Upper lobe of left lung (tissue), 6 donors: Measurements from ENCODE around the gene CYP2W1. TPM values are rescaled to one million over a fixed set of nuclear protein-coding genes. Genes with fewer than 3 reads are reported as not detected.

Experiments
- ATAC-seq, 2 donors: fragments of 200-7000 bp; cut with Tn5 transposase; one replicate each; pipeline ENCODE4 v1.9.1; 2022; ENCODE audit warnings: mild to moderate bottlenecking in 2 of 2, moderate library complexity in 2 of 2; ENCODE audit not compliant: low FRiP score in 2 of 2
- DNase-seq, 2 donors: peaks; one replicate each; pipeline ENCODE4 v3.0.0-alpha.2; 2019 to 2020
- H3K27ac ChIP-seq, 4 donors: fragments of 200-600 bp; sonication (generic); one replicate each; pipeline ENCODE4 v1.5.1; 2016 to 2019
- H3K27me3 ChIP-seq, 4 donors: fragments of 200-600 bp; sonication (generic); one replicate each; pipeline ENCODE4 v1.5.1; 2017 to 2019
- H3K36me3 ChIP-seq, 4 donors: fragments of 200-600 bp; sonication (generic); one replicate each; pipeline ENCODE4 v1.5.1; 2016 to 2019
- H3K4me1 ChIP-seq, 4 donors: fragments of 200-600 bp; sonication (generic); one replicate each; pipeline ENCODE4 v1.5.1; 2018 to 2019
- H3K4me3 ChIP-seq, 4 donors: fragments of 200-600 bp; sonication (generic); one replicate each; pipeline ENCODE4 v1.5.1; 2017 to 2019; ENCODE audit warnings: mild to moderate bottlenecking in 2 of 4, moderate library complexity in 1 of 4
- H3K9me3 ChIP-seq, 4 donors: fragments of 200-600 bp; sonication (generic); one replicate each; pipeline ENCODE4 v1.5.1; 2018 to 2019
- CTCF ChIP-seq, 6 experiments: fragments of 450-650 bp in 4 of 6; fragments of 200-600 bp in 2 of 6; sonication (generic) in 2 of 6; IDR thresholded peaks; one replicate each; pipeline ENCODE4 v1.5.1; 2016 to 2019; ENCODE audit warnings: antibody characterized with exemption in 6 of 6
- EP300 ChIP-seq, 4 donors: sonication (generic); formaldehyde crosslinking; IDR thresholded peaks; one replicate each; pipeline ENCODE4 v1.5.1; 2017; ENCODE audit warnings: antibody characterized with exemption in 4 of 4, control low read depth in 2 of 4
- POLR2A ChIP-seq, 4 donors: fragments of 450-650 bp; IDR thresholded peaks; one replicate each; pipeline ENCODE4 v1.5.1; 2016 to 2017; ENCODE audit warnings: antibody characterized with exemption in 4 of 4, mild to moderate bottlenecking in 2 of 4
- POLR2AphosphoS5 ChIP-seq, 2 donors: sonication (generic); formaldehyde crosslinking; IDR thresholded peaks; one replicate each; pipeline ENCODE4 v1.5.1; 2017; ENCODE audit warnings: antibody characterized with exemption in 2 of 2
- WGBS, 2 donors: methylation state at CpG; one replicate each; pipeline ENCODE4 v1.1.5; 2017 to 2018; 5-methylcytosine and 5-hydroxymethylcytosine counted together
- total RNA-seq, 6 donors: library from RNA; depleted of rRNA in 4 of 6; stranded (reverse); fragments of >200 nt in 4 of 6; gene quantifications; one replicate each; pipeline versions ENCODE4 v1.1.0 to v1.2.1, GENCODE V29; 2016 to 2021
- donor health status: DM: no; HTN: no; CAD: no; lungs with moderate emphysema.
- donor health status: DM: no; HTN: yes; CAD: no; lungs with severe emphysema.

Gene CYP2W1
- total RNA-seq, 6 donors from 2014 or later, result not detected

- no peaks in the 10 kb centered on the region for H3K9me3 ChIP-seq
- no peak overlapping the region for H3K4me3 ChIP-seq
- peaks cover 0 to 3% (median 0%) of the 10 kb centered on the region in 4 donors for H3K27me3 ChIP-seq
- ATAC-seq (no peak), DNase-seq (peak in 1 of 2 donors; percentile 78)
- WGBS, 2 donors, result 74 to 76% methylated on average over 13 to 19 of the region's 19 CpGs
- no peak overlapping the region for H3K27ac ChIP-seq
- no peak for TF ChIP-seq POLR2A (IDR thresholded peaks at IDR 0.05)
- TF ChIP-seq EP300 (IDR thresholded peaks at IDR 0.05), result no peak
- H3K4me1 ChIP-seq, result peaks cover 19 to 28% (median 24%) of the 10 kb centered on the region in 4 donors
- H3K36me3 ChIP-seq, result peaks cover 3 to 10% (median 6%) of the 10 kb centered on the region in 4 donors
Observed at GRCh38 chr7:977326-978048, 5.5 kb upstream of the CYP2W1 start.

GRCh38 chr7:978049-978346 lies 5.0 kb upstream of the CYP2W1 start:
- Histone ChIP-seq H3K27ac (no peak overlapping the region), H3K4me1 (peaks cover 15 to 25% (median 21%) of the 10 kb centered on the region in 4 donors), H3K9me3 (no peaks in the 10 kb centered on the region), H3K27me3 (peaks cover 0 to 3% (median 0%) of the 10 kb centered on the region in 4 donors), H3K36me3 (peaks cover 0 to 5% (median 1%) of the 10 kb centered on the region in 4 donors), H3K4me3 (no peak overlapping the region)
- TF ChIP-seq POLR2AphosphoS5 (IDR thresholded peaks at IDR 0.05) (no peak), POLR2A (IDR thresholded peaks at IDR 0.05) (no peak), EP300 (IDR thresholded peaks at IDR 0.05) (no peak), CTCF (IDR thresholded peaks at IDR 0.05) (no peak)
- DNase-seq (no peak), ATAC-seq (no peak)
- WGBS, 2 donors, result 77 to 81% methylated on average over 7 of the region's 7 CpGs

GRCh38 chr7:978416-979091 lies 4.4 kb upstream of the CYP2W1 start:
- no peak for ATAC-seq
- peaks cover 0 to 3% (median 0%) of the 10 kb centered on the region in 4 donors for H3K27me3 ChIP-seq
- peak in 1 of 2 donors; percentile 71 for DNase-seq
- H3K9me3 ChIP-seq, result no peaks in the 10 kb centered on the region
- no peak for TF ChIP-seq POLR2AphosphoS5 (IDR thresholded peaks at IDR 0.05)
- no peak for TF ChIP-seq POLR2A (IDR thresholded peaks at IDR 0.05)
- TF ChIP-seq CTCF (IDR thresholded peaks at IDR 0.05), result no peak
- TF ChIP-seq EP300 (IDR thresholded peaks at IDR 0.05), result no peak
- no peak overlapping the region for H3K4me3 ChIP-seq
- 88 to 94% methylated on average over 15 to 24 of the region's 24 CpGs for WGBS, 2 donors
- no peaks in the 10 kb centered on the region for H3K36me3 ChIP-seq
- H3K27ac ChIP-seq, result no peak overlapping the region
- peaks cover 9 to 19% (median 15%) of the 10 kb centered on the region in 4 donors for H3K4me1 ChIP-seq

- WGBS, 2 donors, result 84 to 93% methylated on average over 16 of the region's 16 CpGs
- no peaks in the 10 kb centered on the region for H3K36me3 ChIP-seq
- peaks cover 4 to 13% (median 9%) of the 10 kb centered on the region in 4 donors for H3K4me1 ChIP-seq
- no peak for DNase-seq
- no peak overlapping the region for H3K27ac ChIP-seq
- no peak overlapping the region for H3K4me3 ChIP-seq
- no peaks in the 10 kb centered on the region for H3K9me3 ChIP-seq
- no peak for ATAC-seq
- no peak for TF ChIP-seq CTCF (IDR thresholded peaks at IDR 0.05)
- TF ChIP-seq POLR2AphosphoS5 (IDR thresholded peaks at IDR 0.05), result no peak
- TF ChIP-seq POLR2A (IDR thresholded peaks at IDR 0.05), result no peak
- no peak for TF ChIP-seq EP300 (IDR thresholded peaks at IDR 0.05)
- H3K27me3 ChIP-seq, result peaks cover 0 to 3% (median 0%) of the 10 kb centered on the region in 4 donors
Observed at GRCh38 chr7:979151-979550, 3.8 kb upstream of the CYP2W1 start.

- ATAC-seq (no peak), DNase-seq (peak in 1 of 2 donors; percentile 29)
- 74 to 79% methylated on average over 10 to 12 of the region's 15 CpGs for WGBS, 2 donors
- Histone ChIP-seq H3K27me3 (peaks cover 0 to 3% (median 0%) of the 10 kb centered on the region in 4 donors), H3K36me3 (no peaks in the 10 kb centered on the region), H3K9me3 (no peaks in the 10 kb centered on the region), H3K27ac (no peak overlapping the region), H3K4me1 (peaks cover 4 to 8% (median 5%) of the 10 kb centered on the region in 4 donors), H3K4me3 (no peak overlapping the region)
- TF ChIP-seq POLR2A (IDR thresholded peaks at IDR 0.05) (no peak), POLR2AphosphoS5 (IDR thresholded peaks at IDR 0.05) (no peak), EP300 (IDR thresholded peaks at IDR 0.05) (no peak), CTCF (IDR thresholded peaks at IDR 0.05) (no peak)
Observed at GRCh38 chr7:979886-980571, 3.0 kb upstream of the CYP2W1 start.
